Gastroesophageal sphincter (tissue), 3 donors: ENCODE data around the gene MYH14.

Source experiments
- CTCF ChIP-seq, 4 experiments: fragments of 200-600 bp in 2 of 4; fragments of 450-650 bp in 2 of 4; sonication (generic) in 1 of 4; IDR thresholded peaks; one replicate each; pipeline ENCODE4 v1.5.1; 2017 to 2019; ENCODE audit warnings: antibody characterized with exemption in 4 of 4, mild to moderate bottlenecking in 2 of 4, moderate library complexity in 2 of 4
- EP300 ChIP-seq: sonication (generic); formaldehyde crosslinking; IDR thresholded peaks from one replicate; pipeline ENCODE4 v1.6.1; 2017; ENCODE audit warnings: antibody characterized with exemption, mild to moderate bottlenecking
- POLR2A ChIP-seq, 2 donors: fragments of 450-650 bp; IDR thresholded peaks; one replicate each; pipeline ENCODE4 v1.6.1; 2017; ENCODE audit warnings: antibody characterized with exemption in 2 of 2, mild to moderate bottlenecking in 2 of 2, moderate library complexity in 1 of 2
- POLR2AphosphoS5 ChIP-seq: sonication (generic); formaldehyde crosslinking; IDR thresholded peaks from one replicate; pipeline ENCODE4 v1.6.1; 2017; ENCODE audit warnings: antibody characterized with exemption

- TF ChIP-seq POLR2AphosphoS5, result no peak
- TF ChIP-seq CTCF (IDR thresholded peaks at IDR 0.05), result no peak
- TF ChIP-seq POLR2A (IDR thresholded peaks at IDR 0.05), result no peak
- no peak for TF ChIP-seq EP300
Measured at GRCh38 chr19:50209131-50209530, 5.7 kb downstream of the MYH14 start.
